Measurements from ENCODE around the gene RPH3AL.
"Not testable (repeated sequence)": the region's sequence is repeated elsewhere in the genome, so short reads cannot be mapped to it uniquely, and the experiment has no call there.

The RPH3AL gene

GRCh38 chr17:372157-373152 is 19.8 kb upstream of the RPH3AL start:
- H3K4me3 ChIP-seq (ENCODE audit: severe bottlenecking) = no peak overlapping the region
- no peak overlapping the region for H3K27ac ChIP-seq (ENCODE audit: poor library complexity, severe bottlenecking)
- DNase-seq (ENCODE audit: low spot score) (peak; percentile 16), ATAC-seq (ENCODE audit: low read depth) (no peak)
- no peaks in the 10 kb centered on the region for H3K27me3 ChIP-seq (ENCODE audit: insufficient read depth, poor library complexity, severe bottlenecking)
- TF ChIP-seq, protein P1, sequence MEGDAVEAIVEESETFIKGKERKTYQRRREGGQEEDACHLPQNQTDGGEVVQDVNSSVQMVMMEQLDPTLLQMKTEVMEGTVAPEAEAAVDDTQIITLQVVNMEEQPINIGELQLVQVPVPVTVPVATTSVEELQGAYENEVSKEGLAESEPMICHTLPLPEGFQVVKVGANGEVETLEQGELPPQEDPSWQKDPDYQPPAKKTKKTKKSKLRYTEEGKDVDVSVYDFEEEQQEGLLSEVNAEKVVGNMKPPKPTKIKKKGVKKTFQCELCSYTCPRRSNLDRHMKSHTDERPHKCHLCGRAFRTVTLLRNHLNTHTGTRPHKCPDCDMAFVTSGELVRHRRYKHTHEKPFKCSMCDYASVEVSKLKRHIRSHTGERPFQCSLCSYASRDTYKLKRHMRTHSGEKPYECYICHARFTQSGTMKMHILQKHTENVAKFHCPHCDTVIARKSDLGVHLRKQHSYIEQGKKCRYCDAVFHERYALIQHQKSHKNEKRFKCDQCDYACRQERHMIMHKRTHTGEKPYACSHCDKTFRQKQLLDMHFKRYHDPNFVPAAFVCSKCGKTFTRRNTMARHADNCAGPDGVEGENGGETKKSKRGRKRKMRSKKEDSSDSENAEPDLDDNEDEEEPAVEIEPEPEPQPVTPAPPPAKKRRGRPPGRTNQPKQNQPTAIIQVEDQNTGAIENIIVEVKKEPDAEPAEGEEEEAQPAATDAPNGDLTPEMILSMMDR (IDR thresholded peaks at IDR 0.05; ENCODE audit: poor library complexity, severe bottlenecking) = no peak
- no peaks in the 10 kb centered on the region for H3K9me3 ChIP-seq (ENCODE audit: severe bottlenecking)
- H3K4me1 ChIP-seq (ENCODE audit: insufficient read depth, poor library complexity, severe bottlenecking) = no peaks in the 10 kb centered on the region
- no peaks in the 10 kb centered on the region for H3K36me3 ChIP-seq (ENCODE audit: low read depth)

DNA sequence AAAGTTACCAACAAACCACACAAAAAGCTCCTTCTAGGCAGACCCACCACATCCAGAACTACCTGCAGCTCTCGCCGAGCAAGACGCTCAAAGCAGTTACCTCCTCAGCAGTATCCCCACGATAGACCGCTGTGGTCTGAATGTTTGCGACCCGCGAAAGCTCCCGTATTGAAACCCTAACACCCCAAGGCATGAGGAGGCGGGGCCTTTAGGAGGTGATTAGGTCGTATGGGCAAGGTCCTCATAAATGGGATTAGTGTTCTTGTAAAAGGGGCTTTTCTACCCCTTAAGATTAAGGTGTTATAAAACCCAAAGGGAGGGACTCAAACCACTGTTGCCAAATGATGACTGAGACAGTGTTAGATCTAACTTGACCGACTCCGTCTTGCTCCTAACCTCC is 19.0 kb upstream of the RPH3AL start:
- H3K4me3 ChIP-seq (ENCODE audit: severe bottlenecking) = no peak overlapping the region
- DNase-seq (ENCODE audit: low spot score) (peak; percentile 26), ATAC-seq (ENCODE audit: low read depth) (no peak)
- no peaks in the 10 kb centered on the region for H3K9me3 ChIP-seq (ENCODE audit: severe bottlenecking)
- no peak overlapping the region for H3K27ac ChIP-seq (ENCODE audit: poor library complexity, severe bottlenecking)
- no peaks in the 10 kb centered on the region for H3K36me3 ChIP-seq (ENCODE audit: low read depth)
- TF ChIP-seq, protein P1 (IDR thresholded peaks at IDR 0.05; ENCODE audit: poor library complexity, severe bottlenecking) = no peak
- H3K27me3 ChIP-seq (ENCODE audit: insufficient read depth, poor library complexity, severe bottlenecking) = no peaks in the 10 kb centered on the region
- H3K4me1 ChIP-seq (ENCODE audit: insufficient read depth, poor library complexity, severe bottlenecking) = no peaks in the 10 kb centered on the region

DNA sequence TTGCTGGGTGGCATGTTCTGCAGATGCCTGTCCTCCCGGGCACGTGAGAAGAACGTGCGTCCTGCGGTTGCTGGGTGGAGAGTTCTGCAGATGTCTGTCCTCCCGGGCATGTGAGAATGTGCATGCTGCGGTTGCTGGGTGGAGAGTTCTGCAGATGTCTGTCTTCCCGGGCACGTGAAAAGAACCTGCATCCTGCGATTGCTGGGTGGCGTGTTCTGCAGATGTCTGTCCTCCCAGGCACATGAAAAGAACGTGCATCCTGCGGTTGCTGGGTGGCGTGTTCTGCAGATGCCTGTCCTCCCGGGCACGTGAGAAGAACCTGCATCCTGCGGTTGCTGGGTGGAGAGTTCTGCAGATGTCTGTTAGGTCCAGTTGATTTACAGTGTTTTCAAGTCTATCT is 15.0 kb upstream of the RPH3AL start:
- H3K9me3 ChIP-seq (ENCODE audit: severe bottlenecking); H3K27me3 ChIP-seq (ENCODE audit: insufficient read depth, poor library complexity, severe bottlenecking); H3K4me1 ChIP-seq (ENCODE audit: insufficient read depth, poor library complexity, severe bottlenecking): not testable (repeated sequence)

DNA sequence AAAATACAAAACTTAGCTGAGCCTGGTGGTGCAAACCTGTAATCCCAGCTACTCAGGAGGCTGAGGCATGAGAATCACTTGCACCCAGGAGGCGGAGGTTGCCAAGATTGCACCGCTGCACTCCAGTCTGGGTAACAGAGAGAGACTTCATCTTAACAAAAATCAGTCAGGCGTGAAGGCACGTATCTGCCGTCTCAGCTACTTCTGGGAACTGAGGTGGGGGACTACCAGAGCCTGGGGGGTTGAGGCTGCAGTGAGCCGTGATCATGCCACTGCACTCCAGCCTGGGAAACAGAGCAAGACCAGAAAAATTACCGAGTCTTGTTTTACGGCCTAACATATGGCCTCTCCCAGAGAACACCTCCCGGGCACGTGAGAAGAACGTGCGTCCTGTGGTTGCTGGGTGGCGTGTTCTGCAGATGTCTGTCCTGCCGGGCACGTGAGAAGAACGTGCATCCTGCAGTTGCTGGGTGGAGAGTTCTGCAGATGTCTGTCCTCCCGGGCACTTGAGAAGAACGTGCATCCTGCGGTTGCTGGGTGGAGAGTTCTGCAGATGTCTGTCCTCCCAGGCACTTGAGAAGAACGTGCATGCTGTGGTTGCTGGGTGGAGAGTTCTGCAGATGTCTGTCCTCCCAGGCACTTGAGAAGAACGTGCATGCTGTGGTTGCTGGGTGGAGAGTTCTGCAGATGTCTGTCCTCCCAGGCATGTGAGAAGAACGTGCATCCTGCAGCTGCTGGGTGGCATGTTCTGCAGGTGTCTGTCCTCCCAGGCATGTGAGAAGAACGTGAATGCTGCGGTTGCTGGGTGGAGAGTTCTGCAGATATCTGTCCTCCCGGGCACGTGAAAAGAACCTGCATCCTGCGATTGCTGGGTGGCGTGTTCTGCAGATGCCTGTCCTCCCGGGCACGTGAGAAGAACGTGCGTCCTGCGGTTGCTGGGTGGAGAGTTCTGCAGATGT is 14.3 kb upstream of the RPH3AL start:
- not testable (repeated sequence) for H3K36me3 ChIP-seq (ENCODE audit: low read depth); DNase-seq (ENCODE audit: low spot score); H3K27me3 ChIP-seq (ENCODE audit: insufficient read depth, poor library complexity, severe bottlenecking); ATAC-seq (ENCODE audit: low read depth); H3K4me1 ChIP-seq (ENCODE audit: insufficient read depth, poor library complexity, severe bottlenecking); H3K27ac ChIP-seq (ENCODE audit: poor library complexity, severe bottlenecking); H3K9me3 ChIP-seq (ENCODE audit: severe bottlenecking); H3K4me3 ChIP-seq (ENCODE audit: severe bottlenecking)

More for the DNA sequence above, 15.0 kb upstream of the RPH3AL start:
- not testable (repeated sequence) for H3K36me3 ChIP-seq (ENCODE audit: low read depth); DNase-seq (ENCODE audit: low spot score); H3K4me3 ChIP-seq (ENCODE audit: severe bottlenecking); ATAC-seq (ENCODE audit: low read depth); H3K27ac ChIP-seq (ENCODE audit: poor library complexity, severe bottlenecking)

DNA sequence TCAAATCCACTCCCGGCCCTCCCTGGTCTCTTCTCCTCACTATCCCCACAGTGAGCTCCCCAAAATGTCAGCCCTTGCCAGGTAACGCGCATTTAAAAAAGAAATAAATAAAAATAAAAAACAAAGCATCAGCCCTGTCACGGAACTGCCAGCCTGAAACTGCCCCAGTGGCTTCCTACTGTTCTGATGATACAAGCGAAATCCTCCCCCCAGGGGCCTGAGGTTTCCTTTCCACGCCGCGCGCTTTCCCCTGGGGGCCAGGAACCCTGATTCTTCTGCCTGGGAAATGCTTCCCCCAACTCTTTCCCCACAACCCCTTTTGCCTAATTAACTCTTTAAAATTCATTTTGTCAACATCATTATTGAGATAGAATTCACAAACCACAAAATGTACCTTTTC is 12.2 kb upstream of the RPH3AL start:
- Histone ChIP-seq H3K27me3 (ENCODE audit: insufficient read depth, poor library complexity, severe bottlenecking) (no peaks in the 10 kb centered on the region), H3K36me3 (ENCODE audit: low read depth) (no peaks in the 10 kb centered on the region), H3K9me3 (ENCODE audit: severe bottlenecking) (no peaks in the 10 kb centered on the region), H3K4me1 (ENCODE audit: insufficient read depth, poor library complexity, severe bottlenecking) (no peaks in the 10 kb centered on the region), H3K27ac (ENCODE audit: poor library complexity, severe bottlenecking) (no peak overlapping the region), H3K4me3 (ENCODE audit: severe bottlenecking) (no peak overlapping the region)
- DNase-seq (ENCODE audit: low spot score) (no peak), ATAC-seq (ENCODE audit: low read depth) (no peak)
- TF ChIP-seq, protein P1 (IDR thresholded peaks at IDR 0.05; ENCODE audit: poor library complexity, severe bottlenecking) = no peak
